Activated T-helper 17 cell treated with anti-CD3 and anti-CD28 coated beads, Interleukin-2, amount 50 U/mL, for 72 hours (primary cell): ENCODE results near the gene CNN2. TPM values are rescaled to one million over a fixed set of nuclear protein-coding genes. Genes with fewer than 3 reads are reported as not detected.
A peak's percentile ranks its signal among the peaks of the same experiment; 100 is the strongest.

Source experiments
- ATAC-seq: fragments of 150-1000 bp; cut with Tn5 transposase; replicated peaks from 2 replicates; pipeline ENCODE4 v1.10.0; 2021; ENCODE audit warnings: mild to moderate bottlenecking, moderate library complexity
- H3K27ac Mint-ChIP-seq: one replicate; pipeline ENCODE4 v1.8.0; 2022; ENCODE audit warnings: mixed read lengths
- H3K27me3 Mint-ChIP-seq: one replicate; pipeline ENCODE4 v1.8.0; 2022; ENCODE audit warnings: mixed read lengths
- H3K36me3 Mint-ChIP-seq: one replicate; pipeline ENCODE4 v1.8.0; 2022; ENCODE audit warnings: low read depth, mild to moderate bottlenecking, mixed read lengths
- H3K4me1 Mint-ChIP-seq: one replicate; pipeline ENCODE4 v1.8.0; 2022; ENCODE audit warnings: mixed read lengths
- H3K4me3 Mint-ChIP-seq: one replicate; pipeline ENCODE4 v1.8.0; 2022; ENCODE audit warnings: mild to moderate bottlenecking, mixed read lengths
- H3K9me3 Mint-ChIP-seq: one replicate; pipeline ENCODE4 v1.8.0; 2022; ENCODE audit warnings: mixed read lengths
- total RNA-seq, 2 donors: library from RNA; stranded (reverse); gene quantifications; one replicate each; pipeline ENCODE4 v1.2.3, GENCODE V29; 2022

CNN2 gene
- total RNA-seq, 2 donors from 2014 or later, result 152 to 246 TPM

DNA sequence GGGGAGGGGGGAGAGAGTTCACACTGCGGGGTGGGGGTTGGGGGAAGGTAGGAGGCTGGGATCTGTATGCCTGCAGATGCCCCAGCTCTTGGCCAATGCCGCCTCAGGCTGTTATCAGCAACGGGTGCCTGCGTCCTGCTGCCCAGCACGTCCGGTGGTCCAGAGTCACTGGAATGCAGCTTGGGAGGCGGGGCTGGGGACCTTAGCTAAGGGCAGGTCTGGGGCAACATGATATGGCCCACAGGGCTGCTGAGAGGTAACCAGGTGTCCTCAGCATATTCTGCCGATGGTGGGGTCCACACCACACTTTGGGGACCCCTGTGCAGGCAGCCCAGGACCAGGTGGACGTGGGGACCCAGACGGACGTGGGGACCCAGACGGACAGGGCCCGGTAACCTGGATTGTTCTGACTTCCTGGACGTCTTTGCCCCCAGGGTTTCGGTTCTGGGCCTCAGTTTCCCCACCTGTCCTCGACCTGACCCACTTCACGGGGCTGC is 39.9 kb downstream of the CNN2 start:
- Mint-ChIP-seq H3K27me3 (no peaks in the 10 kb centered on the region), H3K4me1 (no peaks in the 10 kb centered on the region), H3K36me3 (peaks cover 32% of the 10 kb centered on the region), H3K4me3 (peak overlapping the region; percentile 95), H3K9me3 (no peaks in the 10 kb centered on the region), H3K27ac (no peak overlapping the region)
- no peak for ATAC-seq

DNA sequence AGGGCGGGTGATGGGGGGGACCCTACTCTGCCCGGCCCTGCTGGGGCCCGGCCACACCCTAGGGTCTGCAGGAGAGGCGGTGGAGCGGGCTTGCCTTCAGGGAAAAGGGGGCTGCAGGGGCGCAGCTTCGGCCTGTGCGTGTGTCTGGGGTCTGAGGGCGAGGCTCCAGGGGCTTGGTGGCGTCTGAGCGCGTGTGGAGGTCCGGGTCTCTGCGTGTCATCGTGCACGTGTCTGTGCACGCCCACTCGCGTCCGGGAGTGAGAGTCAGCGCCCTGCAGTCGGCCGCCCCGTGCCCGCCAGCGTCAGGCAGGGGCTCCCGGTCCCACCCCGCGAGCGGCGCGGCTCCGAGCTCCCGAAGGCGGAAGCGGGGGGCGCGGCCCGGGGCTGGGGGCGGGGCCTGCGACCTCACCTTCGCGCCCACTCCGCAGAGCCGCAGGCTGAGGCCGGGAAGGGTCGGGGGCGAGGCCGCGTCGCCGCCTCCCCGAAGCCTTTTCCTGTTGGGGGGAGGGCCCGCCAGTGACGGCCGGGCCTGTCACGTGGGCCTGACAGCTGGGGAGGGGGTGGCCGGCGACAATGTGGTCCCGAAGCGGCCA is 40.4 kb downstream of the CNN2 start, which contains the start of gene ARHGAP45:
ARHGAP45 (plus strand) TSS at position 420 of the 593 bp plus-strand sequence. CDS start 239 bp downstream, outside the sequence.
- Mint-ChIP-seq H3K4me1 (peaks cover 3% of the 10 kb centered on the region), H3K9me3 (no peaks in the 10 kb centered on the region), H3K36me3 (peaks cover 37% of the 10 kb centered on the region), H3K4me3 (peak within 1 kb of the TSS; percentile 95), H3K27me3 (no peaks in the 10 kb centered on the region), H3K27ac (peak within 1 kb of the TSS; percentile 88)
- ATAC-seq, result peak; percentile 52

GRCh38 chr19:1067341-1067957 is 41.0 kb downstream of the CNN2 start:
- Mint-ChIP-seq H3K4me1 (peaks cover 6% of the 10 kb centered on the region), H3K27me3 (no peaks in the 10 kb centered on the region), H3K4me3 (peak overlapping the region; percentile 95), H3K36me3 (peaks cover 43% of the 10 kb centered on the region), H3K9me3 (no peaks in the 10 kb centered on the region), H3K27ac (peak overlapping the region; percentile 88)
- peak; percentile 27 for ATAC-seq

DNA sequence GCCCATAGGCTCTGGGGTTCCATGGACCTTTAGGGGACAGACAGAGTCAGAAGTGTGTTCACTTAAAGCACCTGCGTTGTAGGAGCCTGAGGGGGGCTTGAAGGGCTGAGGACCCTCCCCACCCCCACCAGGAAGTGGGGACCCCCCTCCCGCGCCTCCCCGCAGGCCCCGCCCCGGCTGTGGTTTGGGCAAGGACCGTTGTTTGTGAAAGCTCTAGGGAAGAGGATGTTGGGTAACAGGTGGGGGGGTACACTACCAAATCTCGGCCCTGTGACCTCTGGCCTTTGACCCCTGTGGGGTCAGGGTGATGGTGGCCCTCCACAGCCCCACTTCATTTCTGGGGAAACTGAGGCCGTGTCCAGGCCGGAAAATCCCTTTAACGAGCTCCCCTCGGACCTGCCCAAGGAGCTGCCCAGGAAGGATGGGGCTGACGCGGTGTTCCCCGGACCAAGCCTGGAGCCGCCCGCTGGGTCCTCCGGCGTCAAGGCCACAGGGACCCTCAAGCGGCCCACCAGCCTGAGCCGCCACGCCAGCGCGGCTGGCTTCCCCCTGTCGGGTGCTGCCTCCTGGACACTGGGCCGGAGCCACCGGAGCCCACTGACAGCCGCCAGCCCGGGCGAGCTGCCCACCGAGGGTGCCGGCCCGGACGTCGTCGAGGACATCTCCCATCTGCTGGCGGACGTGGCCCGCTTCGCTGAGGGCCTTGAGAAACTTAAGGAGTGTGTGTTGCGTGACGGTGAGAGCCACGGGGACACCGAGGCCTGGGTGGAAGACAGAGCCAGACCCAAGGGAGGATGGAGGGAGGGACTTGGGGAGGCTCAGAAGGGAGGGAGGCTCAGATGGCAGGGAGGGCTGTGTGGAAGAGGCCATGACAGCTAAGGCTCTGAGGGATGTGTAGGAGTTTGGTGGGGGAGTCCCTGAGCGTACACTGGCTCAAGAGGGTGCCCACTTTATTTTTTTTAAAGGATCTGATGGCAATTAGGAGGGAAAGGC is 41.9 kb downstream of the CNN2 start:
- H3K9me3 Mint-ChIP-seq, result no peaks in the 10 kb centered on the region
- peaks cover 52% of the 10 kb centered on the region for H3K36me3 Mint-ChIP-seq
- H3K27ac Mint-ChIP-seq, result peak overlapping the region; percentile 88
- ATAC-seq, result peak; percentile 24
- peaks cover 6% of the 10 kb centered on the region for H3K4me1 Mint-ChIP-seq
- H3K4me3 Mint-ChIP-seq, result peak overlapping the region; percentile 95
- no peaks in the 10 kb centered on the region for H3K27me3 Mint-ChIP-seq

GRCh38 chr19:1069009-1069779 is 42.8 kb downstream of the CNN2 start:
- peak overlapping the region; percentile 88 for H3K27ac Mint-ChIP-seq
- H3K36me3 Mint-ChIP-seq, result peaks cover 60% of the 10 kb centered on the region
- H3K4me1 Mint-ChIP-seq, result peaks cover 6% of the 10 kb centered on the region
- H3K27me3 Mint-ChIP-seq, result no peaks in the 10 kb centered on the region
- ATAC-seq, result peak; percentile 59
- H3K4me3 Mint-ChIP-seq, result peak overlapping the region; percentile 95
- H3K9me3 Mint-ChIP-seq, result no peaks in the 10 kb centered on the region

DNA sequence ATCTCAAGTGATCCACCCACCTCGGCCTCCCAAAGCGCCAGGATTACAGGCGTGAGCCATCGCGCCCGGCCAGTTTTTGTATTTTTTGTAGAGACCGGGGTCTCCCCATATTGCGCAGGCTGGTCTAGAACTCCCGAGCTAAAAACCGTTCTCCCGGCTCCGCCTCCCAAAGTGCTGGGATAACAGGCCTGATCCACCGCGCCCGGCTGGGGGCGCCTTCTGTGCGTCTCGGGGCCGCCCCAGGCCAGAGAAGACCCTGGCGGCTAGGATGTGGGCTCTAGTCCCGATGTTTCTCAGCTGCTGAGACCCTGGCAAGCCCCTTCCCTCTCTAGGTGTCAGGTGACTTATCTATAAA is 44.1 kb downstream of the CNN2 start:
- peak overlapping the region; percentile 95 for H3K4me3 Mint-ChIP-seq
- H3K9me3 Mint-ChIP-seq, result no peaks in the 10 kb centered on the region
- H3K36me3 Mint-ChIP-seq, result peaks cover 69% of the 10 kb centered on the region
- no peak overlapping the region for H3K27ac Mint-ChIP-seq
- ATAC-seq, result no peak
- H3K27me3 Mint-ChIP-seq, result no peaks in the 10 kb centered on the region
- H3K4me1 Mint-ChIP-seq, result peaks cover 8% of the 10 kb centered on the region

GRCh38 chr19:1070931-1071791 is 44.8 kb downstream of the CNN2 start:
- Mint-ChIP-seq H3K9me3 (no peaks in the 10 kb centered on the region), H3K27ac (peak overlapping the region; percentile 65), H3K4me3 (peak overlapping the region; percentile 95), H3K27me3 (no peaks in the 10 kb centered on the region), H3K36me3 (peaks cover 75% of the 10 kb centered on the region), H3K4me1 (peaks cover 14% of the 10 kb centered on the region)
- no peak for ATAC-seq

- no peak for ATAC-seq
- no peaks in the 10 kb centered on the region for H3K27me3 Mint-ChIP-seq
- peak overlapping the region; percentile 82 for H3K4me3 Mint-ChIP-seq
- H3K27ac Mint-ChIP-seq, result peak overlapping the region; percentile 65
- H3K9me3 Mint-ChIP-seq, result no peaks in the 10 kb centered on the region
- peaks cover 88% of the 10 kb centered on the region for H3K36me3 Mint-ChIP-seq
- H3K4me1 Mint-ChIP-seq, result peaks cover 14% of the 10 kb centered on the region
Observed at GRCh38 chr19:1072371-1073015, 46.1 kb downstream of the CNN2 start.

- H3K4me3 Mint-ChIP-seq, result peak overlapping the region; percentile 82
- ATAC-seq, result no peak
- no peaks in the 10 kb centered on the region for H3K9me3 Mint-ChIP-seq
- H3K27me3 Mint-ChIP-seq, result no peaks in the 10 kb centered on the region
- H3K36me3 Mint-ChIP-seq, result peaks cover 90% of the 10 kb centered on the region
- peaks cover 14% of the 10 kb centered on the region for H3K4me1 Mint-ChIP-seq
- H3K27ac Mint-ChIP-seq, result no peak overlapping the region
Observed at GRCh38 chr19:1073063-1073955, 46.9 kb downstream of the CNN2 start.

GRCh38 chr19:1073956-1074517 is 47.6 kb downstream of the CNN2 start:
- no peaks in the 10 kb centered on the region for H3K9me3 Mint-ChIP-seq
- no peak for ATAC-seq
- peaks cover 14% of the 10 kb centered on the region for H3K4me1 Mint-ChIP-seq
- H3K27me3 Mint-ChIP-seq, result no peaks in the 10 kb centered on the region
- H3K4me3 Mint-ChIP-seq, result peak overlapping the region; percentile 82
- H3K36me3 Mint-ChIP-seq, result peaks cover 90% of the 10 kb centered on the region
- no peak overlapping the region for H3K27ac Mint-ChIP-seq

DNA sequence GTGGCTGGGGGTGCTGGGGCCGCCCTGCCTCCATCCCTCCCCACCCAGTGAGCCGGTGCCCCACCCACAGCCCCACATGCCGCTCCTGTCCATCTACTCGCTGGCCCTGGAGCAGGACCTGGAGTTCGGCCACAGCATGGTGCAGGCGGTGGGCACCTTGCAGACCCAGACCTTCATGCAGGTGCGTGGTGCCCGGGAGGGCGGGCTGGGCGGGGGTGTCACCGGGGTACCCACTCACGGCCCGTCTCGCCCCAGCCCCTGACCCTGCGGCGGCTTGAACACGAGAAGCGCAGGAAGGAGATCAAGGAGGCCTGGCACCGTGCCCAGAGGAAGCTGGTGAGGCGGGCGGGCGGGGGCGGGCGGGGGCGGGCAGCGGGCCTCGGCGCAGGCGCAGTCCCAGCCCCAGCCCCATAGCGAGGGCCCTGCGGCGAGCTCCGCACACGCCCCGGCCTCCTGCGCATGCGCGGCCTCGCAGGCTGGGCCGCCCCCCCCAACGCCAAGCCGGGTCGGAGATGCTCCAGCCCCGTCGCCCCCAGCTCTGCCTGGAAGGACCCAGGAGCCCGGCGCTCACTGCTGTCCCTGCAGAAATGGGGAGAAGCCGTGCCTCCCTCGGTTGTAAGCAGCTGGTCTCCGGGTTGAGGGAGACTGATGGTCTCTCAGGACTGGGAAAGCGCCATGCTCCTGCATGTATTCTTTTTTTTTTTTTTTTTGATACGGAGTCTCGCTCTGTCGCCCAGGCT is 48.3 kb downstream of the CNN2 start:
- Mint-ChIP-seq H3K36me3 (peaks cover 90% of the 10 kb centered on the region), H3K4me1 (peaks cover 14% of the 10 kb centered on the region), H3K27me3 (no peaks in the 10 kb centered on the region), H3K9me3 (no peaks in the 10 kb centered on the region), H3K27ac (peak overlapping the region; percentile 75), H3K4me3 (peak overlapping the region; percentile 82)
- ATAC-seq, result peak; percentile 26
